H1 (cell line): Measurements from ENCODE around the gene RBBP9. TPM values are rescaled to one million over a fixed set of nuclear protein-coding genes. Genes with fewer than 3 reads are reported as not detected.

Experiments
- CTCF ChIA-PET: fragments of 300-600 bp; sonication (Branson Sonifier 250); formaldehyde crosslinking; loops from one replicate; lab custom pipeline; 2021; ENCODE audit not compliant: partially characterized antibody; lab: Charles Lee
- POLR2A ChIA-PET: fragments of 300-600 bp; sonication (Branson Sonifier 250); formaldehyde crosslinking; loops from one replicate; lab custom pipeline; 2021; ENCODE audit warnings: inconsistent platforms; ENCODE audit not compliant: partially characterized antibody; lab: Charles Lee
- DNase-seq, 2 experiments: peaks; one replicate each; pipeline versions ENCODE4 v3.0.0 to v3.0.0-alpha.2; 2010 to 2022; ENCODE audit warnings: low spot score in 2 of 2, low read depth in 1 of 2, mixed read lengths in 1 of 2
- FAIRE-seq: peaks from 2 replicates; lab custom pipeline; 2011; peaks lifted over from hg19 to GRCh38; lab: Jason Lieb, UNC
- H2AFZ ChIP-seq: 2 replicates; pipeline ENCODE4 v1.8.1; 2012; ENCODE audit warnings: low read length, inconsistent platforms
- H2AK5ac ChIP-seq: 2 replicates; pipeline ENCODE4 v1.6.1; 2013; ENCODE audit warnings: low read depth, low read length
- H2BK120ac ChIP-seq: replicated peaks from 2 replicates; pipeline ENCODE3; 2013; ENCODE audit warnings: low read depth, low read length, inconsistent platforms
- H2BK12ac ChIP-seq: 2 replicates; pipeline ENCODE4 v1.6.1; 2013; ENCODE audit warnings: low read depth, low read length
- H2BK15ac ChIP-seq: 2 replicates; pipeline ENCODE4 v1.6.1; 2013; ENCODE audit warnings: low read length
- H2BK20ac ChIP-seq: 2 replicates; pipeline ENCODE4 v1.6.1; 2013; ENCODE audit warnings: low read length
- H2BK5ac ChIP-seq: 2 replicates; pipeline ENCODE4 v1.6.1; 2013; ENCODE audit warnings: low read depth, low read length
- H3K14ac ChIP-seq: 2 replicates; pipeline ENCODE4 v1.6.1; 2013; ENCODE audit warnings: inconsistent platforms; ENCODE audit not compliant: insufficient read length
- H3K18ac ChIP-seq: 2 replicates; pipeline ENCODE4 v1.6.1; 2013; ENCODE audit warnings: low read length; ENCODE audit errors: extremely low read depth
- H3K23ac ChIP-seq: 2 replicates; pipeline ENCODE4 v1.6.1; 2013; ENCODE audit warnings: inconsistent platforms; ENCODE audit not compliant: insufficient read length
- H3K23me2 ChIP-seq: 2 replicates; pipeline ENCODE4 v1.6.1; 2013; ENCODE audit warnings: low read depth, low read length
- H3K27ac ChIP-seq: 2 replicates; pipeline ENCODE4 v1.6.1; 2011; ENCODE audit warnings: low read depth, low read length, inconsistent platforms
- H3K27me3 ChIP-seq, 4 experiments: replicated peaks in 1 of 4; 1 replicate in 1 of 4; 2 replicates in 3 of 4; pipeline versions ENCODE4 v1.6.1 to v1.8.1; 2011 to 2013; ENCODE audit warnings: low read length in 3 of 4, mild to moderate bottlenecking in 3 of 4, inconsistent platforms in 2 of 4, mixed read lengths in 2 of 4, moderate library complexity in 1 of 4; ENCODE audit not compliant: control insufficient read depth in 3 of 4, insufficient read depth in 3 of 4; ENCODE audit errors: extremely low read depth in 1 of 4
- H3K36me3 ChIP-seq, 4 experiments: 2 replicates each; pipeline versions ENCODE4 v1.6.1 to v1.8.1; 2011 to 2013; ENCODE audit warnings: mild to moderate bottlenecking in 4 of 4, low read length in 3 of 4, moderate library complexity in 2 of 4, control low read depth in 1 of 4, inconsistent platforms in 1 of 4; ENCODE audit not compliant: insufficient read depth in 4 of 4, control insufficient read depth in 2 of 4
- H3K4ac ChIP-seq: replicated peaks from 2 replicates; pipeline ENCODE3; 2013; ENCODE audit warnings: low read length, low read depth, mixed read lengths, inconsistent platforms; ENCODE audit not compliant: insufficient read length
- H3K4me1 ChIP-seq, 4 experiments: replicated peaks in 1 of 4; 1 replicate in 1 of 4; 2 replicates in 3 of 4; pipeline versions ENCODE4 v1.6.1 to v1.8.1; 2011 to 2013; ENCODE audit warnings: low read length in 3 of 4, inconsistent platforms in 2 of 4, mixed read lengths in 1 of 4; ENCODE audit not compliant: insufficient read depth in 4 of 4, control insufficient read depth in 3 of 4
- H3K4me2 ChIP-seq, 2 experiments: 2 replicates each; pipeline versions ENCODE4 v1.6.1 to v1.8.1; 2011 to 2013; ENCODE audit warnings: low read depth in 2 of 2, low read length in 2 of 2, control low read depth in 1 of 2, inconsistent platforms in 1 of 2, mild to moderate bottlenecking in 1 of 2; ENCODE audit not compliant: insufficient read depth in 1 of 2
- H3K4me3 ChIP-seq, 4 experiments: fragments of 200-600, 300-600 bp in 1 of 4; sonication (generic), shearing (Covaris generic), sonication (Bioruptor Twin) in 1 of 4; 2 replicates each; pipeline versions ENCODE4 v1.5.1 to v1.8.1; 2011 to 2016; ENCODE audit warnings: low read length in 4 of 4, low read depth in 3 of 4, control low read depth in 2 of 4, inconsistent platforms in 2 of 4, mild to moderate bottlenecking in 2 of 4, mixed read lengths in 1 of 4, moderate library complexity in 1 of 4; ENCODE audit not compliant: insufficient read depth in 2 of 4; ENCODE audit errors: extremely low read depth in 1 of 4
- H3K56ac ChIP-seq: replicated peaks from 2 replicates; pipeline ENCODE3; 2013; ENCODE audit warnings: low read depth, mild to moderate bottlenecking, mixed read lengths, low read length, inconsistent platforms; ENCODE audit not compliant: insufficient read length
- H3K79me1 ChIP-seq: 2 replicates; pipeline ENCODE4 v1.6.1; 2013; ENCODE audit warnings: low read depth, low read length, control low read depth
- H3K79me2 ChIP-seq, 2 experiments: 2 replicates each; pipeline versions ENCODE4 v1.6.1 to v1.8.1; 2012 to 2013; ENCODE audit warnings: low read length in 2 of 2, mild to moderate bottlenecking in 2 of 2, inconsistent platforms in 1 of 2; ENCODE audit not compliant: insufficient read depth in 2 of 2, control insufficient read depth in 1 of 2
- H3K9ac ChIP-seq, 4 experiments: replicated peaks in 1 of 4; 1 replicate in 1 of 4; 2 replicates in 3 of 4; pipeline versions ENCODE4 v1.6.1 to v1.8.1; 2011 to 2013; ENCODE audit warnings: low read depth in 3 of 4, low read length in 3 of 4, control low read depth in 2 of 4, mild to moderate bottlenecking in 2 of 4, moderate library complexity in 2 of 4, inconsistent platforms in 1 of 4; ENCODE audit errors: extremely low read depth in 1 of 4
- H3K9me3 ChIP-seq, 2 experiments: 2 replicates each; pipeline versions ENCODE4 v1.6.1 to v1.8.1; 2012 to 2013; ENCODE audit warnings: mild to moderate bottlenecking in 2 of 2, moderate library complexity in 2 of 2, control low read depth in 1 of 2, inconsistent platforms in 1 of 2, low read depth in 1 of 2, low read length in 1 of 2, mixed read lengths in 1 of 2; ENCODE audit not compliant: insufficient read depth in 2 of 2
- H4K20me1 ChIP-seq, 2 experiments: replicated peaks in 1 of 2; 2 replicates each; pipeline versions ENCODE3 to v1.8.1; 2011 to 2013; ENCODE audit warnings: inconsistent platforms in 2 of 2, low read length in 2 of 2, mild to moderate bottlenecking in 1 of 2; ENCODE audit not compliant: insufficient read depth in 2 of 2, control insufficient read depth in 1 of 2
- H4K5ac ChIP-seq: 2 replicates; pipeline ENCODE4 v1.6.1; 2013; ENCODE audit warnings: low read length, low read depth, mixed read lengths, inconsistent platforms; ENCODE audit not compliant: insufficient read length
- H4K8ac ChIP-seq: 2 replicates; pipeline ENCODE4 v1.8.0; 2013; ENCODE audit warnings: mild to moderate bottlenecking, moderate library complexity, low read length, inconsistent platforms; ENCODE audit not compliant: insufficient read depth; ENCODE audit errors: extremely low read depth
- H4K91ac ChIP-seq: replicated peaks from 2 replicates; pipeline ENCODE3; 2013; ENCODE audit warnings: low read length, mixed read lengths, inconsistent platforms; ENCODE audit not compliant: insufficient read length
- ASH2L ChIP-seq: fragments of 200-600, 300-600 bp; sonication (generic); IDR thresholded peaks from one replicate; pipeline ENCODE4 v1.7.1; 2017; ENCODE audit warnings: low read length
- ATF3 ChIP-seq: IDR thresholded peaks from 2 replicates; pipeline ENCODE4 v1.6.1; 2011; ENCODE audit warnings: low read depth, mild to moderate bottlenecking, low read length; ENCODE audit not compliant: insufficient read depth
- CBX8 ChIP-seq: fragments of 300-800, 300-1000 bp; sonication (generic); IDR thresholded peaks from 2 replicates; pipeline ENCODE4 v1.7.1; 2016; ENCODE audit warnings: low read depth, low read length, borderline replicate concordance
- CHD1 ChIP-seq: IDR thresholded peaks from 2 replicates; pipeline ENCODE4 v1.6.1; 2012; ENCODE audit warnings: low read depth, low read length, improper control_type of control experiment
- E2F6 ChIP-seq: IDR thresholded peaks from 2 replicates; pipeline ENCODE4 v1.6.1; 2012; ENCODE audit warnings: inconsistent platforms
- EGR1 ChIP-seq: IDR thresholded peaks from 2 replicates; pipeline ENCODE4 v1.6.1; 2011; ENCODE audit warnings: low read depth, low read length, borderline replicate concordance
- EZH2 ChIP-seq: fragments of 200-600 bp; sonication (generic); IDR thresholded peaks from 2 replicates; pipeline ENCODE4 v1.7.1; 2012; ENCODE audit warnings: low read depth, mild to moderate bottlenecking, moderate library complexity, low read length, inconsistent platforms; ENCODE audit not compliant: severe bottlenecking
- GABPA ChIP-seq: IDR thresholded peaks from 2 replicates; pipeline ENCODE4 v1.6.1; 2011; ENCODE audit warnings: mild to moderate bottlenecking, low read length, moderate library complexity, borderline replicate concordance; ENCODE audit not compliant: insufficient read depth
- GTF2F1 ChIP-seq: IDR thresholded peaks from 2 replicates; pipeline ENCODE4 v1.6.1; 2012; ENCODE audit warnings: low read depth, low read length, improper control_type of control experiment, borderline replicate concordance
- KDM1A ChIP-seq: fragments of 200-600, 300-600 bp; sonication (generic); IDR thresholded peaks from 2 replicates; pipeline ENCODE4 v1.7.1; 2016; ENCODE audit warnings: mild to moderate bottlenecking, low read length, borderline replicate concordance
- NRF1 ChIP-seq: IDR thresholded peaks from 2 replicates; pipeline ENCODE4 v1.6.1; 2011; ENCODE audit warnings: mild to moderate bottlenecking, low read depth, low read length, improper control_type of control experiment
- RBBP5 ChIP-seq: IDR thresholded peaks from 2 replicates; pipeline ENCODE4 v1.7.1; 2012; ENCODE audit warnings: low read depth, mild to moderate bottlenecking, inconsistent platforms, low read length, moderate library complexity, borderline replicate concordance
- TBP ChIP-seq: IDR thresholded peaks from 2 replicates; pipeline ENCODE4 v1.6.1; 2011; ENCODE audit warnings: low read depth, low read length, improper control_type of control experiment
- WGBS, 2 experiments: shearing (Covaris generic) in 1 of 2; methylation state at CpG; one replicate each; pipeline versions ENCODE4 v1.1.6 to v1.1.7; 2013 to 2015; ENCODE audit warnings: low lambda C conversion rate in 2 of 2, mixed read lengths in 2 of 2, inconsistent platforms in 1 of 2, low coverage in 1 of 2, missing lambda C conversion rate in 1 of 2; ENCODE audit not compliant: insufficient replicate concordance in 2 of 2, insufficient coverage in 1 of 2, insufficient read length in 1 of 2; ENCODE audit errors: extremely low coverage in 1 of 2, missing lambda C conversion rate in 1 of 2; 5-methylcytosine and 5-hydroxymethylcytosine counted together
- polyA plus RNA-seq, 7 experiments: library from polyadenylated mRNA; depleted of rRNA in 3 of 7; stranded (reverse) in 5 of 7; unstranded in 2 of 7; fragments of >200 nt in 5 of 7; fragments of 200-250 nt in 2 of 7; gene quantifications; 1 replicate in 5 of 7; 2 replicates in 1 of 7; 4 replicates in 1 of 7; pipeline versions ENCODE4 v1.2.1 to v1.2.3, GENCODE V29; 2011 to 2013; ENCODE audit warnings: missing spikeins in 2 of 7, mixed read lengths in 2 of 7
- total RNA-seq: library from RNA; stranded (reverse); fragmentation: NEBNext Ultra II Directional; extraction: Animal tissue kit (Norgen Biotek cat#: 25700); gene quantifications from 2 replicates; pipeline ENCODE4 v1.2.1, GENCODE V29; 2021

Gene RBBP9
- total and polyA plus RNA-seq, 2 of the 8 experiments (the other 6 are each of a cell fraction or from before 2014, with no cell fraction given) = 9.5 to 13.5 TPM

GRCh38 chr20:18527339-18527738 lies 30.3 kb upstream of the RBBP9 start:
- H4K20me1 ChIP-seq = peaks cover 0 to 4% of the 10 kb centered on the region in 2 experiments
- H3K79me2 ChIP-seq = no peaks in the 10 kb centered on the region
- H3K18ac ChIP-seq = no peak overlapping the region
- no peak overlapping the region for H3K56ac ChIP-seq
- no peak overlapping the region for H2AFZ ChIP-seq
- no peak overlapping the region for H3K14ac ChIP-seq
- H3K27ac ChIP-seq = no peak overlapping the region
- no peaks in the 10 kb centered on the region; the same call in 1 of the 2 replicates for H3K79me1 ChIP-seq
- no peaks in the 10 kb centered on the region for H3K4me1 ChIP-seq
- no peak for FAIRE-seq
- H3K4me2 ChIP-seq = no peak overlapping the region
- no peaks in the 10 kb centered on the region for H3K23me2 ChIP-seq
- peaks cover 13 to 65% (median 61%) of the 10 kb centered on the region in 4 experiments for H3K36me3 ChIP-seq
- no peak overlapping the region for H3K9ac ChIP-seq
- CTCF ChIA-PET = interaction anchor here (1.3 kb wide), 1 partner anchor 20 kb away, joined by 3 read pairs; the partner anchor contains the start of gene SEC23B
- H3K4ac ChIP-seq = no peak overlapping the region
- H3K4me3 ChIP-seq = no peak overlapping the region
- no peak overlapping the region for H2AK5ac ChIP-seq
- POLR2A ChIA-PET = interaction anchor here (0.6 to 1.5 kb wide), 3 partner anchors 20 to 774 kb away, joined by 3 to 4 read pairs (median 4); no protein-coding TSS in a partner anchor
- no peaks in the 10 kb centered on the region for H3K9me3 ChIP-seq
- H2BK5ac ChIP-seq = no peak overlapping the region
- 93% methylated on average over 2 of the region's 2 CpGs; no CpG with 5 or more reads in 1 of the 2 experiments for WGBS, 2 experiments
- H4K91ac ChIP-seq = no peak overlapping the region
- no peak overlapping the region for H3K23ac ChIP-seq
- H2BK12ac ChIP-seq = no peak overlapping the region
- DNase-seq = no peak
- H3K27me3 ChIP-seq = no peaks in the 10 kb centered on the region
- H2BK120ac ChIP-seq = no peak overlapping the region
- no peak overlapping the region for H4K5ac ChIP-seq
- H2BK15ac ChIP-seq = no peak overlapping the region
- H4K8ac ChIP-seq = no peak overlapping the region
- no peak overlapping the region for H2BK20ac ChIP-seq
- TF ChIP-seq TBP (no peak), NRF1 (no peak), CBX8 (no peak), GABPA (no peak), E2F6 (no peak), ATF3 (no peak), ASH2L (no peak), GTF2F1 (no peak), RBBP5 (no peak), CHD1 (no peak), KDM1A (no peak), EZH2 (no peak), EGR1 (no peak)
